Muscle layer of colon (tissue), 2 donors: Measurements from ENCODE around the gene CXCL5.
"Not testable (repeated sequence)": the region's sequence is repeated elsewhere in the genome, so short reads cannot be mapped to it uniquely, and the experiment has no call there.

Experiments used
- H3K27ac ChIP-seq: one replicate; pipeline ENCODE4 v1.7.0; 2013; ENCODE audit warnings: low read depth, mild to moderate bottlenecking, low read length, moderate library complexity
- H3K27me3 ChIP-seq, 2 donors: one replicate each; pipeline ENCODE4 v1.7.0; 2013; ENCODE audit warnings: low read length in 2 of 2, mild to moderate bottlenecking in 2 of 2; ENCODE audit not compliant: insufficient read depth in 2 of 2, control insufficient read depth in 1 of 2
- H3K36me3 ChIP-seq: one replicate; pipeline ENCODE4 v1.7.0; 2013; ENCODE audit warnings: mild to moderate bottlenecking, low read length; ENCODE audit not compliant: insufficient read depth
- H3K4me1 ChIP-seq: one replicate; pipeline ENCODE4 v1.7.0; 2013; ENCODE audit warnings: mild to moderate bottlenecking, low read length; ENCODE audit not compliant: insufficient read depth
- H3K4me3 ChIP-seq, 2 donors: one replicate each; pipeline ENCODE4 v1.7.0; 2013; ENCODE audit warnings: low read length in 2 of 2, low read depth in 1 of 2, mild to moderate bottlenecking in 1 of 2, moderate library complexity in 1 of 2
- H3K9ac ChIP-seq: one replicate; pipeline ENCODE4 v1.7.0; 2013; ENCODE audit warnings: low read length
- H3K9me3 ChIP-seq: one replicate; pipeline ENCODE4 v1.7.0; 2013; ENCODE audit warnings: mild to moderate bottlenecking, low read length
- donor health status: abdominal sarcoma.
- donor health status: Adenocarcinoma of cecum.

The CXCL5 gene

DNA sequence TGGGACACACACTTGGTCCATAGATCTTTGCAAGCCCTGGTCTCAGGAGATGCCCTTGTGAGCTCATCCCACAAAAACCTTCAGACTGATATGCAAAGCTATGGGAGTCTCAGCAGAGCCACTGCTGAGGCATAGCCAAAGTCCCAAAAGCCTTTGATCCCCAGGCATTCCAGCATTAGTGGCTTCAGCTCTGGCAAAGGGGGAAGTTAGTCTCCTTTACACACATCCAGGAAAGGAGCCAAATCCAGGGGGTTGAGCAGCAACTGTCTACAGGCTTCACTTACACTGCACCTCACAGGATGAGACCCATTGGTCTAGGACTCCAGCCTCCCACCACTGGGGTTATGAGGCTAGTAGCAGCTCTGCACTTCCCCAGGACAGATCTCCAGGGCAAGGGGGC lies 30.6 kb downstream of the CXCL5 start:
- Histone ChIP-seq H3K4me3 (no peak overlapping the region), H3K36me3 (no peaks in the 10 kb centered on the region), H3K9ac (no peak overlapping the region), H3K27ac (no peak overlapping the region), H3K27me3 (peaks cover 0 to 4% of the 10 kb centered on the region in 2 donors), H3K9me3 (no peaks in the 10 kb centered on the region), H3K4me1 (no peaks in the 10 kb centered on the region)

DNA sequence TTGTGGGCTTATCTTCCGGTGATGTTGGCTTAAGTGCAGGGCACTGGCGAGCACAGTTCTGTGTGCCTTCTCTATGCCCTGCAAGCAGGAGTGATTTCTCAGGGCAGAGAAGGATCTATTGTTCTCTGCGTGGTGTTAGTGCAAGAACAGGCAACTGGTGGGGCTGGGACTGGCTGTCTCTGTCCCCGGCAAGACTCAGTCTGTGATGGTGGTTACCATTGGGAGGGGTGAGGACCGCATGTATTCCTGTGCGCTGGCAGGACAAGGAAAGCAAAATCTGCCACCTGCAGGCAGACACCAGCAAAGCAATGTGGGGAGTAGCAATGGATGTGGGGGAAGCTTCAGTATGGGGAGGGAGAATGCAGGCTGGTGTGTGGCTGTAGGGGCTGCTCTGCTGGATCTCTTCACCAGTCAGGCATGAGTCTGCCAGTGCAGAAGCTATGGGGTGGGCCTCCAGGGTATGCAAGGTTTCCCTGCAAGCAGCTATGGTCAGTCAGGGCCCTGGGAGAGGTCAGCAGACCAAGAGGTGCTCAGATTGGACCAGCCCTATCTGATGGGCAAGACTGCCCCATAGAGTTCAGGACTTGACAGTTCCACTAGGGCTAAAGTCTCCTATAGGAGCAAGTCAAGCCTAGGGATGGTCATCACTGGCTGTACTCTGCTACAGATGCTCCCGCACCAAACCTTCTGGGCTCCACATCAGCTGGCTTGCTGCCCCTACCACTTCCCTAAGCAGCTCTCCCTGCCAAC lies 33.4 kb downstream of the CXCL5 start:
- no peak overlapping the region for H3K4me3 ChIP-seq
- H3K4me1 ChIP-seq, result no peaks in the 10 kb centered on the region
- H3K36me3 ChIP-seq, result no peaks in the 10 kb centered on the region
- H3K9me3 ChIP-seq, result no peaks in the 10 kb centered on the region
- H3K27me3 ChIP-seq, result peaks cover 0 to 4% of the 10 kb centered on the region in 2 donors
- no peak overlapping the region for H3K27ac ChIP-seq
- H3K9ac ChIP-seq, result no peak overlapping the region

DNA sequence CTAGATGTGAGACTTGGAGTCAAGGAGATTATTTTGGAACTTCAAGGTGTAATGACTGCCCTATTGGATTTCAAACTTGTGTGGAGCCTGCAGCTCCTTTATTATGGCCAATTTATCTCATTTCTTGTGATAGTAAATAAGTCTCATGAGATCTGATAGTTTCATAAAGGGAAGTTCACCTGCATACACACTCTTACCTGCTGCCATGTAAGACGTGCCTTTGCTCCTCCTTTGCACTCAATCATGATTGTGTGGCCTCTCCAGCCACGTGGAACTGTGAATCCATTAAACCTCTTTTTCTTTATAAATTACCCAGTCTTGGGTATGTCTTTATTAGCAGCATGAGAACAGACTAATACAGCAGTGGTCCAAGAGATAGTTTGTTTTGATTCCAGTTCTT lies 35.8 kb downstream of the CXCL5 start:
- Histone ChIP-seq H3K4me1 (no peaks in the 10 kb centered on the region), H3K9ac (no peak overlapping the region), H3K9me3 (no peaks in the 10 kb centered on the region), H3K36me3 (no peaks in the 10 kb centered on the region), H3K27ac (no peak overlapping the region), H3K4me3 (no peak overlapping the region), H3K27me3 (no peaks in the 10 kb centered on the region)

DNA sequence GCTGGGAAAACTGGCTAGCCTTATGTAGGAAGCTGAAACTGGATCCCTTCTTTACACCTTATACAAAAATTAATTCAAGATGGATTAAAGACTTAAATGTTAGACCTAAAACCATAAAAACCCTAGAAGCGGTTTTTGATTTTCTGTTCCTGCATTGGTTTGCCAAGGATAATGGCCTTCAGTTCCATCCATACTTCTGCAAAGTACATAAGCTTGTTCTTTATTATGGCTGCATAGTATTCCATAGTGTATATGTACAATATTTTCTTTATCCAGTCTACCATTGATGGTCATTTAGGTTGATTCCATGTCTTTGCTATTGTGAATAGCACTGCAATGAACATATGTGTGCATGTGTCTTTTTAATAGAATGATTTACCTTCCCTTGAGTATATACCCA lies 39.4 kb downstream of the CXCL5 start:
- H3K4me1 ChIP-seq, H3K9me3 ChIP-seq, H3K27ac ChIP-seq, H3K27me3 ChIP-seq, H3K4me3 ChIP-seq, H3K36me3 ChIP-seq, H3K9ac ChIP-seq: not testable (repeated sequence)

DNA sequence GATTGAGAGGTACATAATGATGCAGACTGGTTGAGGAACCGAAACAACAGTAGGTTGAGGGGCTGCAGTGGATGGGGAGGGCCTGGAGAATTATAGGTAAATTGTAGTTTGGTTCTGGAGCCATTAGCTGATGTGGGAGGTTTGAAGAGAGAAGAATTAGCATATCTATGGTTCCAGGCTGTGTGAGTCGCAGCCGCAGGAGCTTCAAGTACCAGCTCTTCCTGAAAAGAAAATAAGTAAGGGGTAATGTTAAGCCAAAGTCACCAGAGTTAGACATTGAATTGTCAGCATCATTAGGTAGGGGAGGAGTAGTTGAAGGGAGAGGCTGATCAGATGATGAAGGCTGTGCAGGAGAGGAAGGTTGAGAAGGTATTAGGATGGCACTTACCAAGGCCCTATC lies 46.1 kb downstream of the CXCL5 start:
- no peaks in the 10 kb centered on the region for H3K9me3 ChIP-seq
- H3K9ac ChIP-seq, result no peak overlapping the region
- no peaks in the 10 kb centered on the region for H3K36me3 ChIP-seq
- H3K27ac ChIP-seq, result no peak overlapping the region
- H3K4me1 ChIP-seq, result no peaks in the 10 kb centered on the region
- no peak overlapping the region for H3K4me3 ChIP-seq
- H3K27me3 ChIP-seq, result no peaks in the 10 kb centered on the region

DNA sequence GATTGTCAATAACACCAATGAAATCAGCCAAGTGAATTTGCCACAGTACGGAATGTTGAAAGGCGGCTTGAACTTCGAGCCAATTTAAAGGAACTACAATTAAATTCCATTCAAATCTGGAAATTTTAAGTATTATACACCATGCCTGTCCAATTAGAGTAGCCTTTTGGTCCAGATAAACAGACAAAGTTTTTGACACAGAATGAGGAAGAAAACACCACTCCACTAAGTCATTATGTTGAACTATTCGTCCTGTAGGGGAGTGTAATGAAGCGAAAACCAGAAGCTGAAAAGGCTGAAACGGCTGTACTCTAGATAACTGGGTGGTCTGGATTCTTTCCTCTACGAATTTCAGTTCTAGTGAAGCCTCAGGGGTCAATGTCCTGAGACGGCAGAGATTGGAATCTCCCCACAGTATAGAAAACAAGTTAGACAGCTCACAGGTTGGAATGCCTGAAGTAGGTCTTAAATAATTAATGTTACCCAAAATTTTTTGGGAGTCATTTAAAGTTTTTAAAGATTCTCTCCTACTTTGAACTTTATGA lies 48.0 kb downstream of the CXCL5 start:
- not testable (repeated sequence) for H3K4me3 ChIP-seq, H3K4me1 ChIP-seq, H3K27me3 ChIP-seq, H3K9ac ChIP-seq, H3K27ac ChIP-seq, H3K9me3 ChIP-seq, H3K36me3 ChIP-seq

DNA sequence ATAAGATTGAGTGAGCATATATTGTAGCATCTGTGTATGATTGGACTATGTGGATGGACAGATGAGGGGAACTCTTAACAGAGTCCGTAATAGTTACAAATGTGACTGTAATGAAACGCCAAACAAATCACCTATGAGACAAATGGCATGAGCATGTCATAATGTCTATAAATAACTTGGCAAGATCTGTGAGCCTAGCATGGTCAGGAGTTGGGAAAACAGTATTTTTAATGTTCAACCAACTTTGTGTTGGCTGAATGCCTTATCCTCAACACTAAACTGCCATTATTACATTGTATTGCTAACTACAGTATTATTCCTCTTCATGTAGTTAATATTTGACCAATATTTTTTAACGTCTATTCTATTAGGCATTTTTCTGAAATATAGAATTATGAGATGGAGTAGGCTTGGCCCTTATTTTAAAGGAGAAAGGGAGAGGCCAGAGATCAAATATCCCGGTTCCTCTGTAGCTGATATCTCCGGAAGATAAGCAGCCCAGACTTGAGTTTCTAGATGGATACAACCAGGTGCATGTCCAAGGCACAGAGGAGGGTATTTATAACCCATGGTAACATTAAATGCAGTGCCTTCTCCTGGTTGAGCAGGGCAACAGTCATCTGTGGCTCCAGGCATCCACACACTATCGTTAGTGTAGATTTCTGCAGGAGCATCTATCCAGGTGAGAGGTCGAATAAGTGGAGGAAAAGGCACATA lies 49.3 kb downstream of the CXCL5 start:
- H3K4me3 ChIP-seq, result no peak overlapping the region
- H3K4me1 ChIP-seq, result no peaks in the 10 kb centered on the region
- no peaks in the 10 kb centered on the region for H3K9me3 ChIP-seq
- no peak overlapping the region for H3K27ac ChIP-seq
- H3K9ac ChIP-seq, result no peak overlapping the region
- peaks cover 7 to 13% of the 10 kb centered on the region in 2 donors for H3K27me3 ChIP-seq
- no peaks in the 10 kb centered on the region for H3K36me3 ChIP-seq

DNA sequence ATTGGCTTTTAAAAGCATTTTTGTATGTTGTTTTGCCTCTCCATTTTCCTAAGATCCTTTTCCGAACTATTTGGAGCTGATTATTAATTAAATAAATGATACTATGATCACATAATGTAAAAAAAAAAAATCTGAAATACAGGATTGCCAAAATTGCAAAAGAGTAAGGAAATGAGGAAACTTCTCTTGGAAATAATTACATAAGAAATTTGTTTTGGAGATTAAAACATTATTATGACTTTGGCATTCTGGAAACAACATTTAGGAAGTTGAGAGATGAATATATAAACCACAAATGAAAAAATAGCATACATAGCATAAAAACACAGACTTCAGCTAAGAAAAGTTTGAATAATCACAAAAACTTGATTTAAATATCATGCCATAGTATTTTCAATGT lies 50.2 kb downstream of the CXCL5 start:
- no peak overlapping the region for H3K27ac ChIP-seq
- H3K27me3 ChIP-seq, result peaks cover 7 to 17% of the 10 kb centered on the region in 2 donors
- no peak overlapping the region for H3K9ac ChIP-seq
- H3K4me1 ChIP-seq, result no peaks in the 10 kb centered on the region
- H3K4me3 ChIP-seq, result no peak overlapping the region
- H3K36me3 ChIP-seq, result no peaks in the 10 kb centered on the region
- no peaks in the 10 kb centered on the region for H3K9me3 ChIP-seq

DNA sequence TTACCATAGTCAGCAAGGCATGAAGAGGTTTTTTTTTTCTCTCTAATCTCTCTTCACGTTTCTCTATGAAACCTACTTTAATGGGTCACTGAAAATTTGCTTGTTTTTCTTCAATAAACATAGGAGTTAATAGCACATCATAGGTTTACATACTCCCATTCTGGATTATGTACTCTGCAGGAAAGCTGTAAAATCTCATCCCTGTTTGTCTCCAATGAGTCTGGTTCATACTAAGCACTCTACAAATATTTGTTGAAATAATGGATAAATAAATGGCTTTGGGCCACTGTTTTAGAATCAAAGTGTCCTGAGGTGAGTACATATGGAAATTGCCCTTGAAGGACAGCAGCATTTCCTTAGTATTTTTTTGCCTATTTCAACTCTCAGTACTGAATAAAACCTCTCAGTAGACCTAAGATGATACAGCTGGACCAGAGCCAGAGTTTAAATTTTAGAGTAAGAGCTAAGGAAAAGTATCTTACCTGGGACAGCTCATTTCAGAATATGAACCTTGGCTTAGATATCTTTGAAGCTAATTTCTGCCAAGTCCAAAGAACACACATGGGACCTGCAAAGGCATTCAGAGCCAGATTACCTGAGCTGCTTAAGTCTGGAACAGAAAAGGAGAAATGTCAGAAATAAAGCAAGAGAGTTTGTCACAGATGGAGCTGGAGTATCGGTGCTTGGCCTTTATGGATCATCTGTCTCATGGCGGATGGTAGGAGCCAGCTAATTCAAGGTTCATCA lies 51.1 kb downstream of the CXCL5 start:
- Histone ChIP-seq H3K27me3 (peaks cover 7 to 17% of the 10 kb centered on the region in 2 donors), H3K36me3 (no peaks in the 10 kb centered on the region), H3K9me3 (no peaks in the 10 kb centered on the region), H3K27ac (no peak overlapping the region), H3K4me3 (no peak overlapping the region), H3K4me1 (no peaks in the 10 kb centered on the region), H3K9ac (no peak overlapping the region)

DNA sequence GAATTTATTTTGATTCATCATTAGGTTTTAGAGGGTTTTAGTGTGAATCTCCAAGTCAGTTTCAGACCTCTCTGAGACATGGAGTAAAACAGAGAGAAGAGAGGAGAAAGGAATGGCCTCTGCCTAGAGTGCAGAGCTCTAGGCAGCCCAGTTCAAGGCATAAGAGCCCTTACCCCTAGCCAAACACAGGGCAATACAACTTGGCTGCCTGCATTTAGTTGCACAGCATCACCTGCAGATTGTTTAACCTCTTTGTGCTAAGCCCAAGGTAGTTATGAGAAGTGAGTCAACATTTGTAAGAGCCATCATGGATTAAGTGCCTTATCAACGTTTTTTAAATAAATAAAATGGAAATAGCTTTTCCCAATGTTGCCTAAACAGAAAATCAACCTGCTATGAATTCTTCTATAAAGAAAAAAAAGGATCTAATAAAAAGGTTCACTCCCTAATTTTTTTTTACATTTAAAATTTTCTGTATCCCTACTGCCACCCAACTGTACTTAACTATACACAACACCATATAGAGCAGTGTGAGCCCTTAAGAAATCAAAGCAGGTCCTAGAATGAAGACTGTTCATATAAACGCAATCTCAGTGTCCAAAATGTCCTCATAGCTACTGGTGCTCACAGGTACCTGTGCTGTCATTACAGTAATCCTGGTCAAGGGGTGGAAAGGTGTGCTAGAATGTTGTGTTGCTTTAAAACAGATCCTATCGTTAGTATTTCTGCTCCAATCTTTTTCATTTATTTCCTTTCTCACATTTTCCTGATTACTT lies 52.6 kb downstream of the CXCL5 start:
- Histone ChIP-seq H3K4me1 (no peaks in the 10 kb centered on the region), H3K27me3 (peaks cover 7 to 17% of the 10 kb centered on the region in 2 donors), H3K4me3 (no peak overlapping the region), H3K9me3 (no peaks in the 10 kb centered on the region), H3K27ac (no peak overlapping the region), H3K9ac (no peak overlapping the region), H3K36me3 (no peaks in the 10 kb centered on the region)
